GM18507 (cell line): Measurements from ENCODE around the gene GRIK3.

ENCODE experiments used
- DNase-seq: peaks from one replicate; pipeline ENCODE4 v3.0.0; 2011; ENCODE audit warnings: low read depth; ENCODE audit not compliant: insufficient read length; ENCODE audit errors: extremely low spot score
- FAIRE-seq: peaks from 2 replicates; lab custom pipeline; 2011; peaks lifted over from hg19 to GRCh38; lab: Jason Lieb, UNC

The GRIK3 gene

DNA sequence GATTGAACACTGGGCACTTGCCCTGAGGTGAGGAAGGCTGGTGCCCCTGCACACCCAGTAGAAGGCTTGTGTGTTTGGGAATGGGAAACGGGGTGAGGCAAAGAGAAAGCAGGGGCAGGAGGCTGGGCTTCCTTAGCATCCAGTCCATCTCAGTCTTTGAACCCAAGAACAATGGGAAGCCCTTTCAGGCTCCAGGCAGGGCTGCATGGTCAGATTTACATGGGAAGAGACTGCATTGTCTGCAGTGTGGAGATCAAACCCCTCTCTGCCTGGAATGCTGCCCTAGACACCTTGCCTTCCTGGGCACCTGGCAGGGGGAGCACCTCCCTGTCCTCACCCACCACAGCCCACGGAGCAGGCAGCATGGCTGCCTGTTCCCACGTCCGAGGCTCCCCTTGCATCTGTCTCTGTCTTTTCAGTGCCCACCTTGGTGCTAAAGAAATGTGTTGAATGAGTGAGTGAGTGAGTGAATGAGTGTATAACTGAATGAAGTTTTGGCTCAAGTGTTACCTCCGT lies 268.5 kb downstream of the GRIK3 start:
- FAIRE-seq, result no peak
- no peak for DNase-seq

DNA sequence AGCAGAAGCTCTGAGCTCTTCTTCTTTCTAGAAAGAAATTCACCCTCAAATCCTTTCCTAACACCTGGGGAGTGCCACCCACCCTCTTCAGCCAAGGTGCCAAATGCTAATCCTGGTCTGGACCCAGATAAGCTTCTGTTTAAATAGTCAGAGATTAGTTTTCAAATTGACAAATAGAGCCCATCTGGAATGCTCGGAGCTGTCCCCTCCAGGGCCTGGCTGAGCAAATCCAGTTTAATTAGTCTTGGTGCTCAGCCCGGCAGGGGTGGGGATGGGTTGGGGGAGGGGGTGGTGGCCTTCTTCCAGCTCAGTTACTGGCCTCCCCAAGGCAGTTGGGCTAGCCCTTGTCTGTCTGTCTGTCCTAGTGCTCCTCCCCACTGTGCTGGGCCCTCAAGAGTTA lies 269.5 kb downstream of the GRIK3 start:
- FAIRE-seq, result no peak

DNA sequence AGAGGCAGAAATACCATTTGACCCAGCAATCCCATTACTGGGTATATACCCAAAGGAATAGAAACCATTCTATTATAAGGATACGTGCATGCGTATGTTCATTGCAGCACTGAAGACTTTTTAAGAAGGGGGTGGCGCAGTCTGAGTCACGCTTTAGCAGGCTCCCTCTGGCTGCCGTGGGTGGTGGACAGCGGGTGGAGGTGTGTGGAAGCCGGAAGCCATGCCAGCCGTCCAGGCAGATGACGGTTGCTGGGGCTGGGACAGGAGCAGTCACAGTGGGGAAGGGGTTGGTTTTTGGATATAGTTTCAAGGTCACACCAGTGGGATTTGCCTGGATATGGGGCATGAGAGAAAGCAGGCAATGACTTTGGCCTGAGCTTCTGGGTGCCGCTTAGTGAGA lies 270.5 kb downstream of the GRIK3 start:
- FAIRE-seq, result no peak
- no peak for DNase-seq

More for the DNA sequence above, 269.5 kb downstream of the GRIK3 start:
- DNase-seq, result no peak

GRCh38 chr1:36762174-36762573 lies 272.1 kb downstream of the GRIK3 start:
- DNase-seq (no peak), FAIRE-seq (no peak)

DNA sequence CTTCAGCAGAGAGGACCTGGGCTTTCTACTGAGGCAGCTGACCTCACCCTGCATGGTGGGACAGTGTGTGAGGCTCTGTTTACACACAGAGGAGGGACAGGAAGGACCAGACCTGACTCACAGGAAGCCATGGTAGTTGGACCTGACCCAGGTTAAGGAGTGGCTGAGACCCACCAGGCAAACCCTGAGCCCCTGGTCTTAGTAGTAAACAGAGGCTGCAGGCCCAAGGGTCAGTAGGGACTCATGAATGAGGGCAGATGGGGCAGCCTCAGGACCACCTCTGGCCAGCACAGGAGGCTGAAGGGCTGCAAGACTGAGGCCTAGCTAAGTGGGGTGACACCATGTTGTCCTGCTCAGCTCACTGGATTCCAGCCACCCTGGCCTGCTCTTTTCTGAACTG lies 273.2 kb downstream of the GRIK3 start:
- FAIRE-seq (no peak), DNase-seq (no peak)

GRCh38 chr1:36760081-36760480 lies 274.2 kb downstream of the GRIK3 start:
- FAIRE-seq, result no peak
- DNase-seq, result no peak

DNA sequence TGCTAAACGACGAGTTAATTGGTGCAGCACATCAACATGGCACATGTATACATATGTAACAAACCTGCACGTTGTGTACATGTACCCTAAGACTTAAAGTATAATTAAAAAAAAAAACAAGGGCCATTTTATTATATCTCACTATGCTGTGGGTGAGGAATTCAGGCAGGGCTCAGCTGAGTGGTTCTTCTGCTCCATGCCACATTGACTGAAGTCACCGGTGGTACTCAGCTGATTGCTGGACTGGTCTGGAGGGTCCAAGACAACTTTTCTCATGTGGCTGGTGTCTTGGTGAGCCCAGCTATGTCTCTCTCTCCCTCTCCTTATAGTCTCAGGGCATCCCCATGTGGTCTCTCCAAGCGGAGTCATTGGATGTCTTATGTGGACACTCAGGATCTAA lies 275.0 kb downstream of the GRIK3 start:
- no peak for FAIRE-seq

DNA sequence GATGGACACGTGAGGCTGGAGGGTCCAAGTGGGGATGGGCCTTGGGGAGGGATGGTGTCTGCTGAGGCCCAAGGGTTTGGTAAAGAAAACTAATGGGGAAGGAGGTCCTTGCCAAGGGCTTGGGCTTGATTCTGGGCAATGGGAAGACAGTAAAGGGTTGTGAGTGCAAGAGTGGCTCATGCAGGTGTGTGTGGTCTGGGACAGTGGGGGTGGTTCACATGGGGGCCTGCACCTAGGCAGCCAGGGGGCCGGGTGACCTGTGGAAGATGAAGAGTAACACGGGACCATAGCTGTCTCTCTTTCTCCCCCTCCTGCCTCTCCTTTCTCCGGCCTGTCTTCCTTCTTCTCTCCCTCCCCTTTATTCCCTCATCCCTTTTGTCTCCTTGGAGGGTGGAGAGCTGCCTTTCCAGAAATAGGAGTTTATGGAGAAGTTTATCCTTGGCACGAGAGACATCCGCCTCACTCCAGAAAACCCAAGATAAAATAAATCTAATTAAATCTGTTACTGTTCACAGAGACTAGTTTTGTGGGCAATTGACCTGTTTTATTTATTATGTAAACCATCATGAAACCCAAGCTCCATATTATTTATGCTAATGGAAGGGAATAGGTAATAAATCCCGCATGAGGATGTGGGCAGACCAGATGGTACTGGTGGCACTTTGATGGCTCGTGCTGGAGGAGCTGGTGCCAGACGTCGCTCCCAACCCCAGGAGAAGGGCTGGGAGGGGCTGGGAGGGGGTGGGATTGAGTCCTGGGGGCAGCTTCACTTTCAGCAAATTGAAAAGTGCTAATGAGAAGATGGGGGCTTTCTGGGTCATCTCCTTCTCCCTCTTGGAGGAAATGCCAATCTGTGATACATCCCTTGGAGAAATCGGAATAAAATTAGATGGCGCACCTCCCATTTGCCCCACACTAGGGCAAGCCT lies 278.7 kb downstream of the GRIK3 start:
- DNase-seq (no peak), FAIRE-seq (no peak)

More for the DNA sequence above, 275.0 kb downstream of the GRIK3 start:
- DNase-seq, result no peak

GRCh38 chr1:36754366-36754765 lies 279.9 kb downstream of the GRIK3 start:
- FAIRE-seq, result no peak
- DNase-seq, result no peak

DNA sequence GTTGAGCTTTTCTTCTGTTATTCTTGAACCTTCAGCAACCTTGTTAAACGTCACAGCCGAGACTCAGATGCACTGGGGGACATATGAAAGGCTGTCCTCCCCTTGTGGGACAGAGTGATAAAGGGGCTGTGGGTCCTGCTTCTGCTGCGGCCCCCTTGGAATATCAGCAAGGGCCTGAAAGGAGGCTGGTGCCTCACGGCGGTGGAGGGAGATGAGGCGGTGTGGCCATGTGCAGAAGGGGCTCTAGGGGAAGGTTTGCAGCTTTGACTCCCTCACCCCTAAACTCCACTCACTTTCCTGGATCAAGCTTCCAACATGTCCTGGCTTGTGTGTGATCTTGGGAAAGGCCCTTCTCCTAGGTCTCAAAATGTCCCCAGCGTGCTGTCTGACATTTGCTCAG lies 280.9 kb downstream of the GRIK3 start:
- DNase-seq (no peak), FAIRE-seq (no peak)

- DNase-seq (no peak), FAIRE-seq (no peak)
Measured at GRCh38 chr1:36752891-36753361, 281.4 kb downstream of the GRIK3 start.

GRCh38 chr1:36752431-36752830 lies 281.9 kb downstream of the GRIK3 start:
- DNase-seq, result no peak
- no peak for FAIRE-seq

GRCh38 chr1:36751525-36751924 lies 282.8 kb downstream of the GRIK3 start:
- no peak for DNase-seq
- no peak for FAIRE-seq

- no peak for FAIRE-seq
Measured at GRCh38 chr1:36748466-36748865, 285.8 kb downstream of the GRIK3 start.

More at GRCh38 chr1:36748466-36748865, 285.8 kb downstream of the GRIK3 start:
- DNase-seq, result no peak
